Sciatic nerve (tissue), 2 donors: ENCODE measurements around the gene LRMDA. TPM values are rescaled to one million over a fixed set of nuclear protein-coding genes. Genes with fewer than 3 reads are reported as not detected.
"Not testable (repeated sequence)": the region's sequence is repeated elsewhere in the genome, so short reads cannot be mapped to it uniquely, and the experiment has no call there.

Experiments
- ATAC-seq: fragments of 200-7000 bp; cut with Tn5 transposase; one replicate; pipeline ENCODE4 v1.9.1; 2020; ENCODE audit warnings: mild to moderate bottlenecking, moderate library complexity
- DNase-seq: peaks from one replicate; pipeline ENCODE4 v3.0.0-alpha.2; 2020; ENCODE audit warnings: low spot score
- intact Hi-C: fragments of 100-400 bp; cut with DNase I; formaldehyde crosslinking; loops from one replicate; pipeline ENCODE4 v1.14.2; 2022
- total RNA-seq: library from RNA; stranded (reverse); fragmentation: NEBNext Ultra II Directional; extraction: Animal tissue kit (Norgen Biotek cat#: 25700); gene quantifications from one replicate; pipeline ENCODE4 v1.2.1, GENCODE V29; 2021
- donor health status: DM: no; HTN: no; CAD: no.
- donor health status: DM: no; HTN: no; CAD: no.

The LRMDA gene
- total RNA-seq, 1 donor from 2014 or later = 16.6 TPM

DNA sequence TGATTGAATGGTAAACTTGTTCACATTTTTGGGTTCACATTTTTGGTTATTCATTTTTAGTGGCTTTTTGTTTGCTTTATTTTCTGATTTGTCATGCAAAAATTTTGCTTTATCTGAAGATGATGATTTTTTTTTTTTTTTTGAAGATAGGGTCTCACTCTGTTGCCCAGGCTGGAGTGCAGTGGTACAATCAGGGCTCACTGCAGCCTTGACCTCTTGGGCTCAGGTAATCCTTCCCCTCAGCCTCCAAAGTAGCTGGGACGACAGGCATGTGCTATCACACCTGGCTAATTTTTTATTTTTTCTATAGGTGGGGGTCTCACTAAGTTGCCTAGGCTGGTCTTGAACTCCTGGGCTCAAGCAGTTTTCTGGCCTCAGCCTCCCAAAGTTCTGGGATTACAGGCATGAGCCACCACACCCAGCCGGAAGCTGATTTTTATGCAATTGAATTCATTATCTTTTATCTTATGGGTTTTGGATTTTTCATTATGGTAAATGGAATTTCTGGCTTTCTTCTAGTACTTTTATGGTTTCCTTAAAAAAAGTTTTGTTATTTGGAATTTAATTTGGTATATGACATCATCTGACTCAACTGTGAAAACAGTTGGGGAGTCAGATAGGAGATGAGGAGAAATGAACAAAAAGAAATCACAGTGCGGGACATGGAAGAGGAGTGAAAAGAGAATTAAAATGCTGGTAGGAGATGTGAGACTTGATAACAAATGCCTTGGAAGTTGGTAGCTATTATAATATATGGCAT, 158.7 kb downstream of the LRMDA start:
- intact Hi-C loops = no loop called here
- DNase-seq (no peak), ATAC-seq (no peak)

- ATAC-seq = no peak
- intact Hi-C loops = no loop called here
- no peak for DNase-seq
Observed at GRCh38 chr10:75592151-75592787, 160.8 kb downstream of the LRMDA start.

DNA sequence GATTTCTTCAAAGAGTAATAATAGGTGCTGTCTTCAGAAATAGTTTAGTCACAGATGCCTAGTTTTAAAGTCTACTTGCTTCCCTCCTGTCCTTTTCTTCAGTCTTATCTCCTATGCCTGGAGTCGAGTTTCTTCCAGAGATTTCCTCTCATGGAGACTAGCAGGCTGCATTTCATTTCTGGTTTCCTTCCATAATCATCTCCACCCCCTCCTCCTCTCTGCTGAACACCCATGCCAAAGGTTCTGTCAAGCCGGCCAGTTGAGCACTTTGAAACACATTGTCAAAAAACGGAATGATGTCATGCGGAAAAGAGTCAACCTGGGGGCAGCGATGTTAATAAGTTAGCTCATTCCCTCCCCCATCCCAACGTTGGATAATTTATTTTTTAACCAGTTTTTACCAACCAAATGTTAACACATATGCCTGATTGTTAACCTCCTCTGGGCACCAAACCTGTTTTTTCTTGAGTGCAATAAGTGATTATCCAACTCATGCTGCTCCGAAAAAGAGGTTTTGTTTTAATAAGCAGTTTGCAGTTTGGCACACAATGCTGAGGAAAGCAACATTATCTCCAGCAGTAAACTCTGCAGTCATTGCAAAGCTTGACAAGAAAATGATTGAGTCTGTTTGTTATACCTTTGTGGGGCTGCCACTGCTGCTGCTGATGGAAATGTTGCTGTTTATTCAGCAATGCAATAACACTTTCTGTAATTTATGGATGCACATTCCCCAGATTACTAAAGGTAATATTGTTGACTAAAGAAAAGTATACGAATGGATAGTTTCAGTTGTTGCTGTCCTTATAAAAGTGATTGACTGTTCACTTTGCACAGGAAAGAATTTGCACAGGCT, 161.6 kb downstream of the LRMDA start:
- DNase-seq (no peak), ATAC-seq (no peak)
- intact Hi-C loops = no loop called here

GRCh38 chr10:75593692-75594556, 162.5 kb downstream of the LRMDA start:
- DNase-seq (no peak), ATAC-seq (no peak)
- intact Hi-C loops = no loop called here

- intact Hi-C loops = no loop called here
- DNase-seq (no peak), ATAC-seq (no peak)
Observed at GRCh38 chr10:75596930-75597620, 165.7 kb downstream of the LRMDA start.

DNA sequence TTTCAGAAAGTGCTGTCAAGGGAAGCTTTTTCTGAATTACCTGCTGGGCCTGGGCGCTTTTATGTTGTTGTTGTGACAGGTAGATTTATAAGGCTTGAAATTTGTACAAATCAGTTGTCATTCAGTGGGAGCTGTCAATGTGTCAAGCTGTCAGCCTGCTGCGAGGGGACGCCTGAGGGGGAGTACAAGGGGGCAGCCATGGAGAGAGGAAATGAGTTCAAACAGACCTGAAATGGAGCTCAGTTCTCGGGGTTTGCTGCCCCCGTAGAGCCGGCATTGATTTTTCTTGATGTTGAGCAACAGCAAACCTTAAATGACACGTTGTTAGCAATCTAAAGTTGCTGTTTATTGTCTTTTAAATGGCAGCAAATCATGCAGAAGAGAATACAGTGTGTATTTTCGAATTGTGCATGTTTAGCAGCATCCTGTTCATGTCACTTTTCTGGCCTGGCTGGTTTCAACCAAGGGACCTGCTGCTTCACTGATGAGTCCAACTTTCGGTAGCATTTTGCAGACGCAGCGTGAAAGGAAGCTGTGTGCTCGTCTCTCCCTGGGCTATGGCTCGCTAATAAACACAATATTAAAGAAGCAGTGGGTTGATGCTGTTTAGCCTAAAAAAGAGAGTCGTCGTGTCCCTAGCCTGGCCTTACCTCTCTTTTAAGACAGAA, 166.5 kb downstream of the LRMDA start:
- no peak for ATAC-seq
- intact Hi-C loops = no loop called here

DNA sequence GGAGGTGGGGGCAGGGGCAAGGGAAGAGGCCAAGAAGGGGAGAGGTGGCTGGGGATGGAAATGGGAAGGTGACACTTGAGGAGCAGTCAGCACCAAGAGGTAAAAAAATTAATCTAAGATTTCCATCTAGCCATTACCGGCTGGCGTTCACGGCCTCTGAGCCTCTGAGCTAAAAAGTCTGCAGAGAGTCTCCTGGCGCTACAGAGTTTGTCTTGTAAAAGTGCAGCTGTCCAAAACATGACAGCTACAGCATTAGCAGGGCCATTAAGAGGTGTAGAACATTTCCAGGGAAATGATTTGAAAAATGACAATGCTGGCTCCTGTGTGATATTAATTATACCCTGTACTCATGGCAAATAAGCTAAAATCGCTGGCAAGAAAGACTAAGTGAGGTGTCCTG, 167.6 kb downstream of the LRMDA start:
- ATAC-seq = no peak
- no peak for DNase-seq
- intact Hi-C loops = no loop called here

More for the DNA sequence above, 166.5 kb downstream of the LRMDA start:
- DNase-seq = no peak

- ATAC-seq (no peak), DNase-seq (no peak)
- intact Hi-C loops = no loop called here
Observed at GRCh38 chr10:75599875-75600648, 168.6 kb downstream of the LRMDA start.

GRCh38 chr10:75600833-75601232, 169.4 kb downstream of the LRMDA start:
- no peak for ATAC-seq
- DNase-seq = no peak
- intact Hi-C loops = no loop called here

DNA sequence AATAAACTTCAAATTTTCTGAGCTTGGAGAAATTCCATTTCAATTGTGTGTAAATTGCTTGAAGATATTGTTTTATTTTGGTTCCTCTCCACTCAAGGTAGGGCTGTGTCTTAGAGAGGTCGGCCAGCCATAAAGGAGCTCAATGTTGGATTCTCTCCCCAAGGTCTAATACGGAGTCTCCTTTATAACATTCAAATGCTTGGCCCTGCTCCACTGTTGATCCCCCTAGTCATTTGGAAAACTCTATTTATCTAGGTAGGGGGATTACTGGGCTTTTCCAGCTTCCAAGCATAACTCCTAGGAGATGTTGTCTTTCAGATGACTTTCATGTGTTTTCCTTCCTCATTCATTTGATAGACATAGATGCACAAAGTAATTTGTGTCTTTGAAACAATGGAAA, 170.9 kb downstream of the LRMDA start:
- ATAC-seq (no peak), DNase-seq (no peak)
- intact Hi-C loops = no loop called here

GRCh38 chr10:75605096-75605495, 173.7 kb downstream of the LRMDA start:
- ATAC-seq (no peak), DNase-seq (no peak)
- intact Hi-C loops = no loop called here

DNA sequence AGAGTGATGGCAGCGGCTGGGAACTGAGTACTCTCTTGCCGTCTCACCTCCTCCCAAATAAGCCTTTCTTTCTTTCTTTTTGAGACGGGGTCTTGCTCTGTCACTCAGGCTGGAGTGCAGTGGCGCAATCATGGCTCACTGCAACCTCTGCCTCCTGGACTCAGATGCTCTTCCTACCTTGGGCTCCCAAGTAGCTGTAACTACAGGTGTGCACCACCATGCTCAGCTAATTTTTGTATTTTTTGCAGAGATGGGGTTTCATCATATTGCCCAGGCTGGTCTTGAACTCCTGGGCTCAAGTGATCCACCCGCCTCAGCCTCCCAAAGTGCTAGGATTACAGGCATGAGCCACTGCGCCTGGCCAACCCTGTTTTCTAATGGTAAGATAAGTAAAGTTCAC, 174.4 kb downstream of the LRMDA start:
- intact Hi-C loops, DNase-seq, ATAC-seq: not testable (repeated sequence)

DNA sequence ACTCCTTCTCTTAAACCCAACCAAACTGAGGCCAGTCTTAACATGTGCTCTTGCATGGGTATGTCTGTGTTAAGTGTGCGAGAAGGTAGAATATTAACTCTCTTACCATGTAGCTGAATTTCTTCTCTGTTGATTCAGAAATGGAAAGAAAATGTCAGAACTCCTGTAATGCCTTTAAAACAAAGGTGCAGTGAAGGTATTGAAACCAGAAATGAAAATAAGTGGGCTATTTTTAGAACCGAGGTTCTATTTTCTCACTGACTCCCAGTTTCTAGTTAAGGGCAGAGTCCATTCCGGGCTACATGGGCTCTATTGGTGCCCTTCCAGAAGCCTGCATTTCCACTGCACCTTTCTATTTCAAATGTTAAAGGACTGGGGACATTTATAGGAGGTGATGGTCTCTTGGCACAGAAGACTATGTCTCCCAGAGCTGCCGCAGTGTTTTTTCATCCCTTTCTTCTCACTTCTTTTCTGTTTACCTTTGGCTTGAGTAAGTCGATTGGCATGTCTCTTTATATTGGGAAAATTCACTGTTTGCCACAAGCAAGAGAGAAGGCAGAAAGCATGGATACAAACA, 174.9 kb downstream of the LRMDA start:
- no peak for ATAC-seq
- intact Hi-C loops = no loop called here

GRCh38 chr10:75607576-75607975, 176.2 kb downstream of the LRMDA start:
- no peak for DNase-seq
- intact Hi-C loops = no loop called here
- no peak for ATAC-seq

More for the DNA sequence above, 174.9 kb downstream of the LRMDA start:
- no peak for DNase-seq

DNA sequence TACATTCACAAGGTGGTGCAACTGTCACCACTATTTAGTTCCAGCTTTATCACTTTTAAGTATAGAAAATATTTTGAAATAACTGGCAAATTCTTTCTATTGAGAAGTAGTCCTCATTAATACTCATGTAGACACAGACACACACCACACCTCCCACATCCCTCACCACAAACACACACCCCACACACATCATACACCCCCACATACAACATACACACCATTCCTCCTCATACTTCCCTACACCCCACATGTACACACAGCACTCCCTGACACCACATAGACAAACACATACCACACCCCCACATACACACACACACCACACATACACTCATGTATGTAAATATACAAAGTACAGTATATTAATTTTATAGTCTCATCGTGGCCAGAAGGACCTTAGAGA, 178.8 kb downstream of the LRMDA start:
- no peak for ATAC-seq
- intact Hi-C loops = no loop called here

GRCh38 chr10:75611172-75611992, 180.0 kb downstream of the LRMDA start:
- intact Hi-C loops = no loop called here
- ATAC-seq = peak; percentile 24
- no peak for DNase-seq

More for the DNA sequence above, 178.8 kb downstream of the LRMDA start:
- DNase-seq = no peak
